Mesendoderm (in vitro differentiated cells): ENCODE results near the gene GDF9.

Experiments used
- DNase-seq: peaks from one replicate; pipeline ENCODE4 v3.0.0; 2013
- H2AK5ac ChIP-seq: 2 replicates; pipeline ENCODE4 v1.6.1; 2013; ENCODE audit warnings: low read length, inconsistent platforms
- H2BK120ac ChIP-seq: 2 replicates; pipeline ENCODE4 v1.6.1; 2013; ENCODE audit warnings: low read depth, mild to moderate bottlenecking, low read length, moderate library complexity, mixed read lengths
- H2BK15ac ChIP-seq: replicated peaks from 2 replicates; pipeline ENCODE4 v1.6.1; 2013; ENCODE audit warnings: low read depth, mild to moderate bottlenecking, moderate library complexity
- H2BK5ac ChIP-seq: 2 replicates; pipeline ENCODE4 v1.6.1; 2013; ENCODE audit warnings: low read length, inconsistent platforms
- H3K18ac ChIP-seq: 2 replicates; pipeline ENCODE4 v1.6.1; 2013; ENCODE audit warnings: mild to moderate bottlenecking, low read length, mixed read lengths
- H3K23ac ChIP-seq: one replicate; pipeline ENCODE4 v1.6.1; 2013; ENCODE audit warnings: low read length
- H3K27ac ChIP-seq: 2 replicates; pipeline ENCODE4 v1.5.1; 2013; ENCODE audit warnings: low read depth, mild to moderate bottlenecking, inconsistent platforms, low read length, moderate library complexity
- H3K27me3 ChIP-seq: 2 replicates; pipeline ENCODE4 v1.6.1; 2013; ENCODE audit warnings: low read length, control low read depth, mild to moderate bottlenecking, inconsistent platforms; ENCODE audit not compliant: insufficient read depth, poor library complexity
- H3K36me3 ChIP-seq: 2 replicates; pipeline ENCODE4 v1.6.1; 2013; ENCODE audit warnings: low read length, inconsistent platforms; ENCODE audit not compliant: control insufficient read depth, insufficient read depth
- H3K4ac ChIP-seq: one replicate; pipeline ENCODE4 v1.6.1; 2013; ENCODE audit warnings: low read depth, mild to moderate bottlenecking, low read length, moderate library complexity
- H3K4me1 ChIP-seq: 2 replicates; pipeline ENCODE4 v1.6.1; 2013; ENCODE audit warnings: low read depth, low read length, inconsistent platforms; ENCODE audit not compliant: control insufficient read depth
- H3K4me2 ChIP-seq: 2 replicates; pipeline ENCODE4 v1.6.1; 2013; ENCODE audit warnings: low read length
- H3K4me3 ChIP-seq: 2 replicates; pipeline ENCODE4 v1.5.1; 2013; ENCODE audit warnings: mild to moderate bottlenecking, low read length
- H3K56ac ChIP-seq: one replicate; pipeline ENCODE4 v1.6.1; 2013; ENCODE audit warnings: low read length
- H3K79me1 ChIP-seq: 2 replicates; pipeline ENCODE4 v1.6.1; 2013; ENCODE audit warnings: low read length, inconsistent platforms
- H3K79me2 ChIP-seq: 2 replicates; pipeline ENCODE4 v1.6.1; 2013; ENCODE audit warnings: mild to moderate bottlenecking, low read length; ENCODE audit not compliant: control insufficient read depth, insufficient read depth
- H3K9ac ChIP-seq: 2 replicates; pipeline ENCODE4 v1.6.1; 2013; ENCODE audit warnings: low read length, inconsistent platforms
- H4K5ac ChIP-seq: one replicate; pipeline ENCODE4 v1.6.1; 2013; ENCODE audit warnings: low read length
- H4K8ac ChIP-seq: one replicate; pipeline ENCODE4 v1.6.1; 2013; ENCODE audit warnings: low read depth, mild to moderate bottlenecking, control low read depth, low read length, moderate library complexity
- WGBS: extraction: QIAGEN DNeasy Blood & Tissue Kit; methylation state at CpG from one replicate; pipeline ENCODE4 v1.1.7; 2013; ENCODE audit warnings: low lambda C conversion rate, missing lambda C conversion rate; ENCODE audit not compliant: insufficient coverage; ENCODE audit errors: extremely low coverage; 5-methylcytosine and 5-hydroxymethylcytosine counted together

The GDF9 gene

GRCh38 chr5:132877466-132877865 lies 11.2 kb upstream of the GDF9 start:
- Histone ChIP-seq H3K18ac (no peak overlapping the region), H2BK120ac (no peak overlapping the region), H3K56ac (no peak overlapping the region), H3K4me1 (no peaks in the 10 kb centered on the region), H3K4ac (no peak overlapping the region), H3K9ac (no peak overlapping the region), H3K79me1 (no peaks in the 10 kb centered on the region), H3K4me2 (no peak overlapping the region), H3K23ac (no peak overlapping the region), H3K36me3 (peaks cover 3% of the 10 kb centered on the region), H2BK15ac (no peak overlapping the region), H3K27ac (no peak overlapping the region), H4K8ac (no peak overlapping the region), H3K4me3 (no peak overlapping the region), H3K79me2 (no peaks in the 10 kb centered on the region), H3K27me3 (no peaks in the 10 kb centered on the region), H4K5ac (no peak overlapping the region), H2BK5ac (no peak overlapping the region), H2AK5ac (no peak overlapping the region)
- WGBS, result no CpG with 5 or more reads among the region's 2 CpGs
- no peak for DNase-seq

- H3K18ac ChIP-seq, result no peak overlapping the region
- H3K27me3 ChIP-seq, result no peaks in the 10 kb centered on the region
- H2BK15ac ChIP-seq, result no peak overlapping the region
- H2BK5ac ChIP-seq, result no peak overlapping the region
- H3K56ac ChIP-seq, result no peak overlapping the region
- no peak overlapping the region for H3K27ac ChIP-seq
- H3K4ac ChIP-seq, result no peak overlapping the region
- H3K23ac ChIP-seq, result no peak overlapping the region
- H2BK120ac ChIP-seq, result no peak overlapping the region
- 100% methylated on average over 1 of the region's 1 CpG for WGBS
- H3K4me2 ChIP-seq, result no peak overlapping the region
- no peaks in the 10 kb centered on the region for H3K4me1 ChIP-seq
- no peaks in the 10 kb centered on the region for H3K79me1 ChIP-seq
- H4K8ac ChIP-seq, result no peak overlapping the region
- peaks cover 3% of the 10 kb centered on the region for H3K36me3 ChIP-seq
- DNase-seq, result no peak
- H4K5ac ChIP-seq, result no peak overlapping the region
- H2AK5ac ChIP-seq, result no peak overlapping the region
- H3K79me2 ChIP-seq, result no peaks in the 10 kb centered on the region
- H3K4me3 ChIP-seq, result no peak overlapping the region
- H3K9ac ChIP-seq, result no peak overlapping the region
These were observed 9.9 kb upstream of the GDF9 start for GRCh38 chr5:132876020-132876759.

GRCh38 chr5:132873930-132874271 lies 7.6 kb upstream of the GDF9 start:
- no peak overlapping the region for H2BK15ac ChIP-seq
- H3K9ac ChIP-seq, result no peak overlapping the region
- no peak overlapping the region for H4K5ac ChIP-seq
- no peak overlapping the region for H3K18ac ChIP-seq
- no peak overlapping the region for H2BK5ac ChIP-seq
- no peak overlapping the region for H3K4me3 ChIP-seq
- no peak overlapping the region for H3K27ac ChIP-seq
- no peaks in the 10 kb centered on the region for H3K4me1 ChIP-seq
- H3K36me3 ChIP-seq, result peaks cover 2% of the 10 kb centered on the region
- no peak overlapping the region for H2BK120ac ChIP-seq
- H3K4ac ChIP-seq, result no peak overlapping the region
- H3K23ac ChIP-seq, result no peak overlapping the region
- no peaks in the 10 kb centered on the region for H3K27me3 ChIP-seq
- H3K79me1 ChIP-seq, result no peaks in the 10 kb centered on the region
- no peak overlapping the region for H3K4me2 ChIP-seq
- H4K8ac ChIP-seq, result no peak overlapping the region
- DNase-seq, result no peak
- no peaks in the 10 kb centered on the region for H3K79me2 ChIP-seq
- WGBS, result no CpG with 5 or more reads among the region's 3 CpGs
- no peak overlapping the region for H2AK5ac ChIP-seq
- H3K56ac ChIP-seq, result no peak overlapping the region

GRCh38 chr5:132873119-132873929 lies 7.1 kb upstream of the GDF9 start, which contains the start of gene LEAP2:
Gene LEAP2 (plus strand): TSS chr5:132873668. CDS start chr5:132873695, 27 bp downstream.
- Histone ChIP-seq H4K8ac (no peak within 1 kb of the TSS), H4K5ac (no peak within 1 kb of the TSS), H3K36me3 (peaks cover 2% of the 10 kb centered on the region), H3K79me2 (no peaks in the 10 kb centered on the region), H3K27ac (no peak within 1 kb of the TSS), H3K4me3 (no peak within 1 kb of the TSS), H3K4me1 (no peaks in the 10 kb centered on the region), H2AK5ac (no peak within 1 kb of the TSS), H3K4me2 (no peak within 1 kb of the TSS), H3K27me3 (no peaks in the 10 kb centered on the region), H3K56ac (no peak within 1 kb of the TSS), H2BK120ac (no peak within 1 kb of the TSS), H3K79me1 (no peaks in the 10 kb centered on the region), H3K9ac (no peak within 1 kb of the TSS), H3K23ac (no peak within 1 kb of the TSS), H2BK5ac (no peak within 1 kb of the TSS), H3K18ac (no peak within 1 kb of the TSS), H2BK15ac (no peak within 1 kb of the TSS), H3K4ac (no peak within 1 kb of the TSS)
- DNase-seq, result no peak
- WGBS, result no CpG with 5 or more reads among the region's 6 CpGs

GRCh38 chr5:132872788-132873118 lies 6.5 kb upstream of the GDF9 start:
- peaks cover 2% of the 10 kb centered on the region for H3K36me3 ChIP-seq
- no peaks in the 10 kb centered on the region for H3K79me2 ChIP-seq
- no peaks in the 10 kb centered on the region for H3K4me1 ChIP-seq
- no peak overlapping the region for H2BK15ac ChIP-seq
- no peaks in the 10 kb centered on the region for H3K27me3 ChIP-seq
- H4K8ac ChIP-seq, result no peak overlapping the region
- no peak overlapping the region for H3K18ac ChIP-seq
- no peaks in the 10 kb centered on the region for H3K79me1 ChIP-seq
- no peak overlapping the region for H2BK5ac ChIP-seq
- H4K5ac ChIP-seq, result no peak overlapping the region
- no peak overlapping the region for H3K23ac ChIP-seq
- no peak overlapping the region for H3K27ac ChIP-seq
- no peak for DNase-seq
- no peak overlapping the region for H3K56ac ChIP-seq
- H3K4ac ChIP-seq, result no peak overlapping the region
- H2BK120ac ChIP-seq, result no peak overlapping the region
- H2AK5ac ChIP-seq, result no peak overlapping the region
- no CpG with 5 or more reads among the region's 1 CpG for WGBS
- no peak overlapping the region for H3K4me3 ChIP-seq
- H3K4me2 ChIP-seq, result no peak overlapping the region
- no peak overlapping the region for H3K9ac ChIP-seq
